ENCODE data around the gene PLAC1.

The PLAC1 gene

DNA sequence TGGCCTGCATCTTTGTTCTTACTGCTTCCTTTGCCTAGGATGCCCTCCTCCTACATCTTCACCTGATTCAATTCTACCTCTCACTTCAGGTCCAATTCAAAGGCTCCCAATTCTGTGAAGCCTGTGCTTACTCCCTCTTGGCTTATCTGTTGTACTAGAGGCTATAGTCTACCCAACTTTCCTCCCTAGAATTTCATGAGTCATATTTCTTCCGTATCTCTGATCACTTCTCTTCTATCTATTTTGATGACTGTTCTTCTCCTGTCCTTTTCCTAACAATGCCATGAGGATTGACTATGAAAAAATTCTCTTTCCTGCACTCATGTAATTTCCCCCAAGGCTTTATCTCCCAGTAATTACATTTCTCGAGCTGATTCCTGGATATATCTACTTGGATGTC lies 96.3 kb downstream of the PLAC1 start:
- in situ Hi-C loops (cut with MboI; ENCODE audit: low pct_unique_long_range_greater_than_20kb, low sequenced_read_pairs, unreplicated experiment): no loop called here
- no peak for DNase-seq (ENCODE audit: low spot score)
- TF ChIP-seq, protein P1, sequence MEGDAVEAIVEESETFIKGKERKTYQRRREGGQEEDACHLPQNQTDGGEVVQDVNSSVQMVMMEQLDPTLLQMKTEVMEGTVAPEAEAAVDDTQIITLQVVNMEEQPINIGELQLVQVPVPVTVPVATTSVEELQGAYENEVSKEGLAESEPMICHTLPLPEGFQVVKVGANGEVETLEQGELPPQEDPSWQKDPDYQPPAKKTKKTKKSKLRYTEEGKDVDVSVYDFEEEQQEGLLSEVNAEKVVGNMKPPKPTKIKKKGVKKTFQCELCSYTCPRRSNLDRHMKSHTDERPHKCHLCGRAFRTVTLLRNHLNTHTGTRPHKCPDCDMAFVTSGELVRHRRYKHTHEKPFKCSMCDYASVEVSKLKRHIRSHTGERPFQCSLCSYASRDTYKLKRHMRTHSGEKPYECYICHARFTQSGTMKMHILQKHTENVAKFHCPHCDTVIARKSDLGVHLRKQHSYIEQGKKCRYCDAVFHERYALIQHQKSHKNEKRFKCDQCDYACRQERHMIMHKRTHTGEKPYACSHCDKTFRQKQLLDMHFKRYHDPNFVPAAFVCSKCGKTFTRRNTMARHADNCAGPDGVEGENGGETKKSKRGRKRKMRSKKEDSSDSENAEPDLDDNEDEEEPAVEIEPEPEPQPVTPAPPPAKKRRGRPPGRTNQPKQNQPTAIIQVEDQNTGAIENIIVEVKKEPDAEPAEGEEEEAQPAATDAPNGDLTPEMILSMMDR (IDR thresholded peaks at IDR 0.05; ENCODE audit: extremely low read depth, insufficient read depth, missing control alignments): no peak

DNA sequence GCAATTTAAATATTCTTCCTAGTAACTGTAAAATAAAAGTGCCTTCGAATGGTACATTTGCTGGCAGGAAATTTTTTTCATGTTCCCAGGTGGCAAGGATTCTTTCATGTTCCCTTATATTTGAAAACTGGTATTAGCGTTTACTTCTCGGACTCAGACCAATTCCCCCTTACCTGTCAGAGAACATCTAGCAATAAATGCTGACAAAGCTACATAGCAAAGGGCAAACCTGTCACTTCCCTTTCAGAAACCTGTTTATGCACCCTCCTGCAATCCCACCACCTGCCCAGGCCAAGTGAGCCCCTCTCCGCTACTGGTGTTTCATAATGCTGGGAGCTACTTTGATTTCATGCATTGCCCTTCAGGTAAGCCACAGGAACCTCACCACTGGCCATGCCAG lies 100.1 kb downstream of the PLAC1 start:
- no peak for DNase-seq (ENCODE audit: low spot score)
- TF ChIP-seq, protein P1 (IDR thresholded peaks at IDR 0.05; ENCODE audit: extremely low read depth, insufficient read depth, missing control alignments): no peak
- in situ Hi-C loops (cut with MboI; ENCODE audit: low pct_unique_long_range_greater_than_20kb, low sequenced_read_pairs, unreplicated experiment): no loop called here

DNA sequence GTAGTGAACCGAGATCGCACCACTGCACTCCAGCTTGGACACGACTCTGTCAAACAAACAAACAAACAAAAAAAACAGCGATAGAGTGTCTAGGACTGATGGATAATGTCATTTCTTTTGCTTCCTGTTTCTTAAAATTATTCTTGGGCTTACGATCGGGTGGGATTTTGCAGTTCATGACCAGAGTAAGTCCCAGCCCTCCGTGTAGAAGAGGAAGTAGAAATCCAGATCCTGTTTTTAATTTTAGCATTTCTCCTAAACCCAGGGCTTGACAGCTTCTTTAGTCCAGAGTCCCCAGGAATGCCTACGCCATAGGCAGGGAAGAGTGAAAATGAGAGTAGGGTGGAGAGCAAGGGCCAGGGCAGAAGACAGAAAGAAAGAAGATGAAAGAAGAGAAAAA lies 104.0 kb downstream of the PLAC1 start:
- DNase-seq (ENCODE audit: low spot score): no peak
- TF ChIP-seq, protein P1 (IDR thresholded peaks at IDR 0.05; ENCODE audit: extremely low read depth, insufficient read depth, missing control alignments): no peak
- in situ Hi-C loops (cut with MboI; ENCODE audit: low pct_unique_long_range_greater_than_20kb, low sequenced_read_pairs, unreplicated experiment): no loop called here

DNA sequence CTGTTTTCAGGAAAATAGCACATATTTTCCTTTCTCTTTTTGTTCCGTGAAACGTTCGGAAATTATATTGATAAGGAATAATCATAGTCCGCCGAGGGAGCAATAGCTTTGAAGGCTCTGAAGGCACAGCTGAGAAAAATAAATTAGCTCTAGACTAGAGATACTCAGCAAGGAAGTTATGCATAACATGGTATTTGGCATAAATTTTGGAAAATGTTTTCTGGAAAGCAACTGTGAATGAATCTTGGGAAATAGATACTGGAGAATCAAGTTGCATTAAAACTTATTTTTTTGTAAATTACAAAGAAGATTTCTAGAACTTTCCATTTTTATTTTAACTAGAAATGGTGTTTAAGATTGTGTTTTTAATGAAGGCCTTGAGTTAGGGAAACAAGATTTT lies 105.9 kb downstream of the PLAC1 start:
- no peak for DNase-seq (ENCODE audit: low spot score)
- in situ Hi-C loops (cut with MboI; ENCODE audit: low pct_unique_long_range_greater_than_20kb, low sequenced_read_pairs, unreplicated experiment): no loop called here
- TF ChIP-seq, protein P1 (IDR thresholded peaks at IDR 0.05; ENCODE audit: extremely low read depth, insufficient read depth, missing control alignments): no peak

DNA sequence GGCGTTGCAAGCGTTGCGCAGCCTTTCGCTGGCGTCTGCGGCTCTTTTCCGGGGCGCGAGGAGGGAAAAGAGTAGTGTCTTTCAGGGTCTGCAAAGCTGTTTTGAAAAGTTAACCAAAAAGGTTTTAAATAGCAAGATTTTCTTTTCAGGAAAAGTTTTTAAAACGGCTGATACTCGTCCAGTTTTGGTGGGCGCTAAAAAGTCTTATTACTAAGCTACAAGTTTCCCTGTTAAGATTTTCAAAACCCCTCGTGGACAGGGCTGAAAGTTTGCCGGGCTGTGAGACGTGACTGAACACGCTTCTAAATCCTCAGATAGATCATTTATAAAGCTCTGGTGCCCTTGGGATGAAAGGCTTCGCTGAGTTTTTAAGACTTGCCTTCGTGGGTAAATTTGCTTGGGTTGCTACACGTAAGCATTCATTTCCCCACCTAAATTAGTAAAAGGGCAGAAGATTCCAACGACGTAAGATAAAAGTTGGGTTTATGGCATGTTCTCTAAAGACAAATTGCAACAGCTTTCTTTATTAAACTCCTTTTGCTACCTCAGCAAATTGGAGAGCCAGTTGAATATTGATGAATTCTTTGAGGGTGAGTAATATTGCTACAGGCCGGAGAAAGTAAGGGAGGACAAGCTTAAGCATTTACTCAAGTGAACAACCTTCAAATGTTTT lies 106.8 kb downstream of the PLAC1 start:
- in situ Hi-C loops (cut with MboI; ENCODE audit: low pct_unique_long_range_greater_than_20kb, low sequenced_read_pairs, unreplicated experiment): no loop called here
- DNase-seq (ENCODE audit: low spot score): no peak
- TF ChIP-seq, protein P1 (IDR thresholded peaks at IDR 0.05; ENCODE audit: extremely low read depth, insufficient read depth, missing control alignments): no peak

DNA sequence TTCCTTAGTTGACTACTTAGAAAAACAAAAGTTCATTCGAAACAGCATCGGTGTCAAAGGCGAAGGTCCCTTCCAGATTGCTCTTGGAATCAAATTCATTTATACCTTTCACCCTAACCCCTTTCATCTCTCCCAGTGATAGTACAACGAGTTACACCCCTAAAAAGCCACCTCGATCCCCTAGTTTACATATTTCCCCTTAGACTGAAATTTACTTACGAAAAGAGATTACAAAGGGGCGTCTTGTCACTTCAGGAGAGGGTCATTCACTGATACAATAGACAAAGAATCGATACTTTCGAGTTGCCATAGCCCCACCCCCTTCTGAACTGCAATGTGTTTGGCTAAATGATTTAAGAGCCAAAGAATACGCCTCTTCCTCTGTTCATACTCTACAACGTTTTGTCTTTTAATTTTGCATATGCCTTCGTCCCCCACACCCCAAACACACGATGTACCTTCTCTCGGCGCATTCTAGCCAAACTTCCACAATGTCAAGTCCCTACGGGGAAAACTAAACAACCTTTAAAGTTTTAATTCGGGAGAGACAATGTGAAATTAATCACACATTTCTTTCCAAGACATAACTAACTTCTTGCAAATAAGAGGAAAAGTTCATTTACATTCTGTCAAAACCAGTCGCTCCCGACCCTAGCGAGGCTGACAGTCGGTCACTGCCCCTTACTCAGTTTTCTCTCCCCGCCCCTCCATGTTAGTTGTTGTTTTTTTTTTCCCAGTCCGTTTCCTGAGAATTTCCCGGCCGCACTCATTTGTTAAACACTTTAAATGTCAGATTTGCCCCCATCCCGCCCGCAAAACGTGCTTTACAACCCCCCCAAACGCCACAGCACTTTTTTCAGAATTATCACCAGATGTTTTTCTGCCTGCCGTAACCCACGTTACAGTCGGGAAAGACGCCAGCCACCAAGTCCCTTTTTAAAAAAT lies 109.7 kb downstream of the PLAC1 start:
- TF ChIP-seq, protein P1 (IDR thresholded peaks at IDR 0.05; ENCODE audit: extremely low read depth, insufficient read depth, missing control alignments): no peak
- in situ Hi-C loops (cut with MboI; ENCODE audit: low pct_unique_long_range_greater_than_20kb, low sequenced_read_pairs, unreplicated experiment): no loop called here
- peak; percentile 60 for DNase-seq (ENCODE audit: low spot score)

All from GM13977 (cell line).